Activated T-cell treated with anti-CD3 and anti-CD28 coated beads for 1 hour (primary cell): ENCODE measurements around the gene FADS1.

Experiments
- DNase-seq: peaks from one replicate; pipeline ENCODE4 v3.0.0-alpha.2; 2020; ENCODE audit warnings: low read depth

The FADS1 gene

DNA sequence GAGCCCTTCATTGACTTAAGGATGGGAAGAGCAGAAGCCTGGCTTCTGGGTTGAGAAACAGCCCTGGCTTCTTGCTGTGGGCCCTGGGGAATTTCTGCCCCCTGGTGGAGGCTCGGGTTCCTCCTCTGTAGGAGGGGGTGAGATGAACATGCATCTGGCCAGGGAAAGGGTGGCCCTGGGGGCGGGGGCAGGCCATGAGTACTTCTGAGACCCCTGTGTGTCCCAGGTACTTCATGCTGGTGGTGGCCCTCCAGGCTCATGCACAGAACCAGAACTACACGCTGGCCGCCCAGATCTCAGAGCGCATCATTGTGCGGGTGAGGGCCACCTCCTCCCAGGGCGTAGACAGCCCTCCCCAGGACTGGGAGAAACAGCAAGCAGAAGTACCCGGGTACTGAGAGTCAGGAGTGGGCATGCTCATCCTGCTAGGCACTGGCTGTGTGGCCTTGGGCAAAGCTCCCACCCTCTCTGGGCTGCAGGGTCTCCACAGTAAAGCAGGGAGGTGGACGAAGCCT, 40.2 kb downstream of the FADS1 start:
- DNase-seq = peak; percentile 41

DNA sequence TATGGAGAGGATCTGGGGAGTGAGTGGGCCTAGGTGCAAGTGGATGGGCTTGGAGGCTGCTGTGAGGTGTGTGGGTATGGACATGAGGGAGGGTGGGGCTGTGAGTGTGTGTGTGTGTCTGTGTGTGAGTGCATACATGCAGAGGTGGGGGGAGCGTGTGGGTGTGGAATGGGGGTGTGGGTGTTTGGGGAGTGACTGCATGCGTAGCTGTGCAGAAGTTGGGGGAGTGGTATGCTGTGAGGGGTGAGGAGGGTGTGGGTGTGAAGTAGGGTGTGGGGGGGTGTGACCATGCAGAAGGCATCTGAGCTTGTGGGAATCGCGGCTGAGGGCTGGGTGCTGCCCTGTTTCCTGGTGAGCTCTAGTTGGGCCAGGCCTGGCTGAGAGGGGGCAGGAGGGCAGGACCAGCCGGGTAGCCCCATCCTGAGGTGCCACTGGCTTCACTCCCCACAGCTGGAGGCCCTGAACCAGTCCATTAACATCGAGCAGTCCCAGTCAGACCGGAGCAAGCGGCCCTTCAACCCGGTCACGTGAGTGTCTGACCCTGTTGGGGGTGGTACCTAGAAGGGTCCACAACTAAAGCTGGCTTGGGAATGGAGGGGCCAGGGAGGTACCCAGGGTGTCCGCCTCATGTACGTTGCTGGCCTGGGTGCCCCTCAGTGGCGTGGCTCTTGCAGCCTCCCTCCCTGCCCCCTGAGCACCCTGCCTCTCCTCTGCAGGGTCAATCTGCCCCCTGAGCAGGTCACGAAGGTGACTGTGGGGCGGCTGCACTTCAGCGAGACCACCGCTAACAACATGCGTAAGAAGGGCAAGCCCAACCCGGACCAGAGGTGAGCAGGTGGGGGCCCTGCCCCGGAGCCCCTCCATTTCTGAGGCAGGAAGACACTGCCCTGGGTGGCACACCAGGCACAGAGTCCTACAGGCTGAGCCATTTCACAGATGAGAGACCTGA, 40.9 kb downstream of the FADS1 start:
- no peak for DNase-seq

DNA sequence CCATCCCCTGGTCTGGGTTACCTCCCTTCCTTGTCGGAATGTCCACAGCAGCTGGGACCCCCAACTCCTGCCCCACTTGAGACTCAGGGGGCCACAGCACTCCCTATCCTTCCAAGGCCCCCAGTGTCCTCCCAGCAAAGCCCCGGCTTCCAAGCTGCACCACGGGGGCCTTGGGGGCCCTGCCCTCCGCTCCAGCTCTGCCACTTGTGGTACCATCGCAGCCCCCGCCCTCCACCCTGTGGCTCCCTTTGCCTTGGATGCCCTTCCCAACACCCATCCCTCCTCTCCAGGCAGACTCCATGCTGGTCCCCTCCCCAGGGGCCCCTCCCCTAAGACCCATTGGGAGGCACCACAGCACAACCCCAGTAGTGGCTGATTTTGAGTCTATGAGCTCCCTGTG, 41.7 kb downstream of the FADS1 start:
- no peak for DNase-seq

DNA sequence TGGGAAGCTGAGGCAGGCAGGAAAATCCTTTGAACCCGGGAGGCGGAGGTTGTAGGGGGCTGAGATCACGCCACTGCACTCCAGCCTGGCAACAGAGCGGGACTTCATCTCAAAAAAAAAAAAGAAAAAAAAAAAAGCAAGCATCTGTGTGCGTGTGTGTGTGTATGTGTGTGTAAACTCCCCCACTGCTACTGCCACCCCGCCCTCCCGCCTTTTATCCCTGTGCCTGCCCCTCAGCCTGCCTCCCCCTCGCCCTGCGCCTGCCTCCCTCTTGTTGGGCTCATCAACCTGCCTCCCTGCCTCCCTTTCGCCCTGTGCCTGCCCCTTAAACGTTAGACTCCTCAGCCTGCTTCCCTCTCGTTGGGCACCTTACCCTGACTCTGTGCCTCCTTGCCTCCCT, 42.4 kb downstream of the FADS1 start:
- no peak for DNase-seq

DNA sequence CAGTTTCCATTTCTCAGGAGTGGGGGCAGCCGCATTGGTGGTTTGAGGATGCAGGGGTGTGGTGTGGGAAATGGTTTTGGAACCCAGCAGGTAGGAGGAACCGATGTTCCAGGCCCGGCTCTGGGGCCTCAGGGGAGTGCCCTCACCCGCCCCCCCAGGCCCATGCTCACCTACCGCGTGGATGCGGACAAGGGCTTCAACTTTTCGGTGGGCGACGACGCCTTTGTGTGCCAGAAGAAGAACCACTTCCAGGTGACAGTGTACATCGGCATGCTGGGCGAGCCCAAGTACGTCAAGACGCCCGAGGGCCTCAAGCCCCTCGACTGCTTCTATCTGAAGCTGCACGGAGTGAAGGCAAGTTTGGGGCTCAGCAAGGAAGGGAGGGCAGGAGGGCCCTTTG, 43.0 kb downstream of the FADS1 start:
- no peak for DNase-seq

DNA sequence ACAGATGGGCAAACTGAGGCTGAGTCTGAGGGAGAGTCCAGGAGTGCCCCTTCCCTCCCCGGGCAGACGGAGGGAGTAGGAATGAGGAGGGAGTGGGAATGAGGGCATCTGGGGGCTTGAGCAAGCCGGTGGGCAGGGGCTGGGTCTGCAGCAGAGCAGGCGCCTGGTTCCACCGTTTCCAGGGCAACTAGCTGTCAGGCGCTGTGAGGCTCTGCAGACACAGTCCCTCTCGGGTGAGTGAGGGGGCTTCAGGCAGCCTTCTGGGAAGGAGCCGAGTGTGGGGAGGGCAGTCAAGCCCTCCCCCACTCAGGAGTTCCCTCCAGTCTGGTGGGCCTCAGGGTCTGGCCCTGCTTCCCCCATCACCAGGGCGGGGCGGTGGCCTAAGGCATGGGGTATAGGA, 43.4 kb downstream of the FADS1 start:
- DNase-seq = no peak

DNA sequence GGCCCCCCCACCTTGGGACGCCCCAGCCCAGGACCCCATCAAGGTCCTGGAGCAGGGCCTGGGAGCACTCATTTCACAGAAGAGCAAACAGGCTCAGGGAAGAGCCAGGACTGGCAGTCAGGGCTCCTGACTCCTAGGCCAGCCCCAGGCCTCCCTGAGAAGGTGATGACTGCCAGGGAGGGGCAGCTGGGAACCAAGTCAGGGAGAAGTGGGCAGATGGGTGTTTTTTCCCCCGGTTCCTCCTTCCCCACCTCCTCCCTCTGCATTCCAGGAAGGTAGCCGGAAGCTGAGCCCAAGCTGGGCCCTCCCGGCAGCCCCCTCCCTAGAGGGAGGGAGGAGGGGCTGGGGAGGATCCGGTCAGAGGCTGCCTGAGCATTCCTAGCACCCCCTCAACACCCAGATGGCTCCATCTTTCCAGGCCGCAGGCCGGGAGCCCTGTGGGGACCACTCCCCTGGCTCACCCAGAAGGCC, 44.8 kb downstream of the FADS1 start:
- no peak for DNase-seq

DNA sequence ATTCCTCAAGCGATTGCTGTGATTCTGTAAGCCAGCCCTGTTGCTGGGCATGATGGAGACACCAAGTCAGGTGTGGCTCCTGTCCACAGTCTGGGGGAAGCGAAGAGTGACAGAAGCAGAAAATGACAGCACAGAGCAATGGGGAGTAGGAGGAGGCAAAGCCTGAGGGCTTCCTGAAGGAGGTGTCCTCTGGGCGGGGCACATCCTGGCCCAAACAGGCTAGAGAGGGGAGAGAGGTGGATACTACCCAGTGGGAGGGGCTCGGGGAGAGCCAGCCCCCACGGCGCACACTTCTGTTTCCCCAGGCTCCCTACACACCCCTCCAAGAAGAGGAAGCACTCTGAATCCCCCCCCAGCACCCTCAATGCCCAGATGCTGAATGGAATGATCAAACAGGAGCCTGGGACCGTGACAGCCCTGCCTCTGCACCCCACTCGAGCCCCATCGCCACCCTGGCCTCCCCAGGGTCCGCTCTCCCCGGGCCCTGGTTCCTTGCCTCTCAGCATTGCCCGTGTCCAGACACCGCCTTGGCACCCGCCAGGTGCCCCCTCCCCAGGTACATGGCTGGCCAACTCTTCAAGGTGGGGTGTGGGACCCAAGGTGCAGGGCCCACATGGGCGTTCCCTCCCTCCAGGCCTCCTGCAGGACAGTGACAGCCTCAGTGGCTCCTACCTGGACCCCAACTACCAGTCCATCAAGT, 45.5 kb downstream of the FADS1 start:
- DNase-seq = no peak

DNA sequence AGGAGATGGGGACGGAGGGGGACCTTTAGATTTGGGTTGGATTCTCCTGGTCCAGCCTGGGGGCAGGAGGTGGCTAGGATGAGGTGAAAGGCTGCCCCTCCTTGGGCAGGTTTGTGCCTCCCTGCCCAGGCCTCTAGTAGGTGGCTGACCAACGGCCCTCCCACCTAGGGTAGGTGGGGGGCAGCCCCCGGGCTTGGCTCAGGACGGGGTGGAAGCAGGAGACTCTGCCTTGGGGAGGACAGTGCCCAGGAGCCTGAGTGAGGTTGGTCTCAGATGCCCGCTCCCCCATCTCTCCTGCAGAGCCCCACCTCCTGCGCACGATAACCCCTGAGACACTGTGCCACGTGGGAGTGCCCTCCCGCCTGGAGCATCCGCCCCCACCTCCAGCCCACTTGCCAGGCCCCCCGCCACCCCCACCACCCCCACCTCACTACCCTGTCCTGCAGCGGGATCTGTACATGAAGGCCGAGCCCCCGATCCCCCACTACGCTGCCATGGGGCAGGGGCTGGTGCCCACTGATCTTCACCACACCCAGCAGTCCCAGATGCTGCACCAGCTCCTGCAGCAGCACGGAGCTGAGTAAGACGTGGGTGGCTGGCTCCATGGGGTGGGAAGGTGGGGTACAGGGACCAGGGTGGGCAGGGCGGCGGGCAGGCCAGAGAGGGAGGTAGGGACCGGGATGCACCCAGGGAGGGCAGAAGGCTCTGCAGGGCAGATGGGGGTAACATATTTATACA, 46.7 kb downstream of the FADS1 start:
- DNase-seq = no peak

DNA sequence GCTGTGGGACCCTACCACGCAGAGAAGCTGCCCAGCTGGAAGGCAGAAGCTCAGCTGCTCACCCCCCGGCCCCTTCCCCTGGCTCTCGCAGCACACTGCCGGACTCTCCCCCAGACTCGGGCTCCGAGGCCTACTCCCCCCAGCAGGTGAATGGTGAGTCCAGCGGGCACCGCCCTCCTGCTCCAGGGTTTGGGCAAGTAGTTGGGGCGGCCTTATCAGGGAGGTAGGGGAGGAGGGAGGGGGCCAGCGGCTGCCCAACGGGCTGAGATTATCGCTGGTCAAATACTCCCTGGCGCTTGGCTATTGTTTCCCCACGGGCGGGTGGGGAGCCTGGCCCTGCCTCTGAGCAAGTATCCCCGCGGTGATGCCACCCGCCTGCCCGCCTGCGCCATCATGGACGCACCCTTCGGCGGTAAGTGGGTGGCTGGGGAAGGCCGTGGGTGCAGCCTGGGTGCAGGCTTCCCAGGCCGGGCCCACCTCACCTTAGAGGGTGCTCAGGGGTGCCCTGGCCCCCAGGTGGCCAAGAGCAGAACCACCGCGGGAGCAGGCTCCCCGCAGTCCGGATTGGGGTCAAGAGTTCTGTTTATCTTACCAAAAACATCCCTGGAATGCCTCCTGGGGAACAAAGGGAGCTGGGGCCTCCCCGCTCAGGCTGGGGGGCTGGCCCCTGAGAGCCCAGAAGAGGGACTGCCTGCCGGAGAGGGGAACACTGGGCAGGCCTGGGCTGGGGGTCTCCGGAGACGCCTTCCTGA, 47.5 kb downstream of the FADS1 start:
- no peak for DNase-seq

DNA sequence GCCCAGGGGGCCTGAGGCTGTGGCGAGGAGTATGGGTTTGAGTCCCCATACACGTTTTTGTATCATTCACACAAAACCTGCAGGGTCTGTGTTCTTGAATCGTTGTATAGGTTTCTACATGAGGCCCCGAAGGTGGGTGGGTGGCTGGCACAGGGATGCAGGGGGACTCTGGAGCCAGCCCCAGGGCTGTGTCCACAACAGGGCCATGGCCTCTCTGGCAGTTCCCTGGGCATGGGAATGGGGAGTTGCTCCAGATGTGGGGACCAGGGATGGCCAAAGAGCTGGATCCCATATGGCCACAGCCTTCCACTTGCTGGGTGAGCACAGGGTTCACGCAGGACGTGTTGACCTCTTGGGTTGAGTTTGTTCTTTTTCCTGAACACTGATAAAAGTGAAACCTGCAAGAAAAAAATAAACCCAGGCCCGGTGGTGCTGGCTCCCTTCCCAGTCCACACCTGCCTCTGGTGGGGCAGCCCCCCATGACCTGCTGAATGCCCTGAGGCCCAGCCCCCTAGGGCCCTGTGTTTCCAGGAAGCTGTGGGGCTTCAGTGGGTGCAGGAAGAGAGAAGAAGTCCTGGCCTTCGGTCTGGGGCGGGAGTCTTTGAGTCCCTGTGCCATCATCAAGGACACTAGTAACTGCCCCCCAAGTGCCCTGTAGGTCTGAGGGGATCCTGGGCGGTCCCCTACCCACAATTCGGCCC, 48.3 kb downstream of the FADS1 start:
- no peak for DNase-seq

DNA sequence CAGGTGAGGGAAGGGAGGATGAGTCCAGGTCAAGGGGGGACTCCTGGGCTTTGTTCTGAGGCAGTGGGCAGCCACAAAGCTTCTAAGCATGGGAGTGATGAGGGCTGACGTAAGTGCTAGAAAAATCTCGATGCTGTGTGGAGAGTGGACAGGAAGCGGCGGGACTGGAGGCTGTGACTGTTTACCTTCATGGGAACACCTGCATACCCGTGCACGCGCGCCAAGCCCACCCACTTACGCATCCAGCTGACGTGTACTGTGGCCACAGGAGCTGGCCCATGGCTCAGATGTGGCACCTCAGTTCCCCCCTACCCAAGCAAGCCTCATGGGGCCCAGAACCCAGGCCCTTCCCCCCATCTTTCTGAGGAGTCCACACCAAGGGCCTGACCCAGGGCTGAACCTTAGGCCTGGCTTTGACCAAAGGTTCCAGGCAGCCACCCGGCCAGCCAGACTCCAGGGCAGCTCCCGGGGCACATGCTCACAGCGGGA, 50.4 kb downstream of the FADS1 start:
- no peak for DNase-seq

DNA sequence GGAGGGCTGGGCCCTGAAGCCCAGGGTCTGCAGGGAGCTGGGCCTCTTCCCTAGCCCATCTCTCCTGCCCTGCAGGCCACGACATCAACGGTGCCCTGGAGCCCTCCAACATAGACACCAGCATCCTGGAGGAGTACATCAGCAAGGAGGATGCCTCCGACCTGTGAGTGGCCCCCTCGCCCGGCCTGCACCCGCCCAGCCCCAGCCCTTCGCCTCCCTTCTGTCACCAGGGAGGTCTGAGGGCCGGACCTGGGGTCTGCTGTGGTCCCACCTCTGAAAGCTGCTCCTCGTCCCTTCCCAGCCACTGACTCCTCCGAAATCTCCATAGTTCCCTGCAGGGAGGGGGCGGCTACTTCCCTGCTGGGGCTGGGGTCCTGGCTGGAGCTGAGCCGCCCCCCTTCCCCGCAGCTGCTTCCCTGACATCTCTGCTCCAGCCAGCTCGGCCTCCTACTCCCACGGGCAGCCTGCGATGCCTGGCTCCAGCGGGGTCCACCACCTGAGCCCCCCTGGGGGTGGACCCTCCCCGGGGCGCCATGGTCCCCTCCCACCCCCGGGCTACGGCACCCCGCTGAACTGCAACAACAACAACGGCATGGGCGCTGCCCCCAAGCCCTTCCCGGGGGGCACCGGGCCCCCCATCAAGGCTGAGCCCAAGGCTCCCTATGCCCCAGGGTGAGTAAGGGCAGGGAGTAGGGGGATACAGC, 51.1 kb downstream of the FADS1 start:
- no peak for DNase-seq

DNA sequence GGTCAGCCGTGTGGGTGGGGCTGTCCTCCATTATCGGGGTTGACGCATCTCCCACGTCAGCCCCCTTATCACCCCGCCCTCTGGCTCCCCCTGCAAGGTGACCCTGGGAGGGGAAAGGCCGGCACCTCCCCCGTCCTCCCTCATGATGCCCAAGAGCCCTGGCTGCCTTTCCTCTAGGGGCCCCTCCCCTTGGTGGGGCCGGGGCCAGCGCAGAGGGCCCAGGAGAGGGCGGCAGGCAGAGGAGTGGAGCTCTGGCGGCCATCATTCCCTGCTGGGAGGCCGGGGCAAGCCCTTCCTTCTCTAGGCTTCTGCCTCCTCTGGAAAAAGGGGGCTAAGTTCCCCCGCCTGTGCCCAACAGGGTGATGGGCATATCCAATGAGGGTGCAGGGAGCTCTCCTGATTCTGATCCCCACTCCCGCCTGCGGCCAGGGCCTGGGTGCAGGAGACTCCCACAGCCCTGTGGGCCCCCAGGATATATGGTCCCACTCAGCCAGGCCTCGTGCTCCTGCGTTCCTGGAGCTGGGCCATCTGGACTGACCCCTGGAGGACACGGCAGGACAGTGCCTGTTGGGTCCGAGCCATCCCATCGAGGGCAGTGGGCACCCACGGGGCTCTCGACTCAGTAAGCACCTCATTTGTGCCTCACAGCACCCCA, 52.1 kb downstream of the FADS1 start:
- DNase-seq = no peak

DNA sequence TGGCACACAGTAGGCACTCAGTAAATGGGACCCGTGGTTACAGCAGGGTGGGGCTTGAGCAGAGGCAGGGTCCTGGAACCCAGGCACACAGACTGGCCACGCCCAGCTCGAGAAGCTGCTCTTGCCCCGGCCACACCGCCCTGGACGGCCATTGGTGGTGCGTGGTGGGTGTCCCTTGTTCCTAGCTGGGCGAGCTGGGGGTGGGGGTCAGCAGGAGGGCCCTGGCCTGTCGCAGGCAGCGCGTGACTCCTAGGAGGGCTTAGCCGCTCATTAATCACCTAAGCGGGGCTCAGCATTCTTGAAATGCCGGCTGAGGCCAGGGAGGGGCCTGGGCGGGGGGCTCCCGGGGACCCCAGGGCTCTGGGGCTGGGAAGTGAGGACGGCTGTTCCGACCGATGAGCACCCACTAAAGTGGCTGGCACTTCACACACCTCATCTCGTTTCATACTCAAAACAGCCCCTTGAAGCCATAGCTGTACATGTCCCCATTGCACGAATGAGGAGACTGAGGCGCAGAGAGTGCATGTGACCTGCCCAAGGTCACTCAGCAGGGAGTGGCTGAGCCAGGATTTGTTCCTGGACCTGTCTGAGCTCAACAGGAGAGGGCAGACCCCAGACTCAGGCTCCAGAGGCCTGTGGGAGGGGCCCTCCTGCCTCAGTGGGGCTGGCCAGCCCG, 52.7 kb downstream of the FADS1 start:
- no peak for DNase-seq

DNA sequence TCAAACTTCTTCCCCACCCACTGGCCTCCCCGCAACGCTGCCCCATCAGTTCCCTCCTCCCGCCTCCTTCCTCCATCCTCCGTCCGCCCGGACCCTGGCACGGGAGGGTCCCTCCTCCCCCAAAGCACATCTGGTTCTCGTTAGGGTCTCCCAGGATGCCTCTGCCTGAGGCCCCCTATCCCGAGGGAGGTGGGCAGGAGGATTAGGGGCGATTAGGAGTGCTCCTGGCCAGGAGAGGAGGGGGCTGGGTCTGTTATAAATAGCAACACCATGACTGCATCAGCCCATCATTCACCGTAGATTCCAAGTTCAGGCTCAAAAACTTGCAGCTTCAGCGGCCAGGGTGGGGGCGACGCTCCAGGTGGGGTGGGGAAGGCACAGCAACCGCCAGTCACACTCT, 54.0 kb downstream of the FADS1 start:
- no peak for DNase-seq

DNA sequence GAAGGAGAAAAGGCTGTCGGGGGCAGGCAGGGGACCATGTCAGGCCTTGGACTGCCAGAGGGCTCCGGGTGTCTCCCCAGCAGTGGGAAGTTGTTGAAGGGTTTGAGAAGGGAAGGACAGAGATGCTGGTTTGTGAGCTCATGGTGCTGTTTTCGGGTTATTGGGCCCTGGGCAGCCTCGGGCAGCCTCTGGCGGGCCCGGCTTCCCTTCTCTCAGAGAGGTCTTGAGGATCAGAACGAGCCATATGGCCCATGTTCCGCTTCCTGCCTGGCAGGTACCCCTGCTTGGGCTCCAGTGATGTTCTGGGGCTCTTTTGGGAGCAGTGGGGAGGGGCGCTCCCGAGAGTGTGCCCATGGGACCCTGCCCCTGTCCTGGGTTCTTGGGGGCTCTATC, 54.6 kb downstream of the FADS1 start:
- no peak for DNase-seq

DNA sequence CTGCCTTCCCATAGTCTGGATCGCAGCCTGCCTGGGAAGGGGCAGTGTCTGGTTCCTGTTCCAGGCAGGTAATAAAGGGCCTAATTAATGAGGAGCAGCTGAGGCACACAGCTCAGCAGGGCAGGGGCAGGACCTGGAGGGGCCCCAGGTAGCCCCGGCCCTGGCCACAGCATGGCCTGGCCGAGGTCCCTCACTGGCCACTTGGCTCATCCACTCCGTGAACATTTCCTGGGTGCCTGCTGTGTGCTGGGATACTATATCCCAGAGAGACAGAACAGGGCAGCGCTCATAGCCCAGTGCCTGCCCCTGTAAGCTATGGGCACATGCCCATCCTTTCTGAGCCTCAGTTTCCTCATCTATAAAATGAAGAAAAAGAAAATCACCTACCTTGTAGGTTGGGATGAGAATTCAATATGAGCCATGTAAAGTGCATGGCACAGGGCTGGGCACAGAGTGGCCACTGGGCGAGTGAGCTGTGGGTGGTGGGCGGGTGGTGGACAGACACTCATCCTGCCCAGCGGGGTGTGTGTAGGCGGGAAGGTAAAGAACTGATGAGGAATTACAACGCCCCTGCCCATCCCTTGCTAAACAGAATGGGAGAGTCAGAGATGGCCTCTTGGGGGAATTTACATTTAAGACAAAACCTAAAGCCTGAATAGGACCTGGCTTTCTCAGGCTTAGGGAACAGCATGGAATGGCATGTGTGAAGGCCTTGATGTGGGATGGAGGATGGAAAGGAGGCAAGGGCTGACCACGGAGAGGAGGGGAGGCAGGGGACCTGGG, 55.2 kb downstream of the FADS1 start:
- DNase-seq = no peak
